Urinary bladder (tissue), 4 donors: ENCODE data around the gene LARP1. TPM values are rescaled to one million over a fixed set of nuclear protein-coding genes. Genes with fewer than 3 reads are reported as not detected.

Source experiments
- DNase-seq: peaks from one replicate; pipeline ENCODE4 v3.0.0-alpha.2; 2015; ENCODE audit errors: extremely low spot score
- H3K27ac ChIP-seq: one replicate; pipeline ENCODE4 v1.5.1; 2013; ENCODE audit warnings: low read depth, mild to moderate bottlenecking, moderate library complexity
- H3K36me3 ChIP-seq: one replicate; pipeline ENCODE4 v1.6.1; 2013; ENCODE audit warnings: mild to moderate bottlenecking, moderate library complexity; ENCODE audit not compliant: insufficient read depth
- H3K4me1 ChIP-seq: one replicate; pipeline ENCODE4 v1.6.1; 2013; ENCODE audit warnings: mild to moderate bottlenecking, moderate library complexity; ENCODE audit not compliant: insufficient read depth
- H3K4me3 ChIP-seq: one replicate; pipeline ENCODE4 v1.5.1; 2013; ENCODE audit warnings: low read depth, low read length
- WGBS: extraction: QIAGEN DNeasy Blood & Tissue Kit; methylation state at CpG from one replicate; pipeline ENCODE4 v1.1.7; 2013; 5-methylcytosine and 5-hydroxymethylcytosine counted together
- polyA plus RNA-seq: library from polyadenylated mRNA; stranded (reverse); fragments of 200-250 nt; gene quantifications from one replicate; pipeline ENCODE4 v1.2.3, GENCODE V29; 2013
- total RNA-seq: library from RNA; depleted of rRNA; stranded (reverse); fragments of >200 nt; gene quantifications from one replicate; pipeline ENCODE4 v1.2.3, GENCODE V29; 2014
- donor health status: healthy with polysubstance abuse.
- donor health status: healthy.

Gene LARP1
- total and polyA plus RNA-seq, 2 donors = 30.8 to 50.0 TPM

DNA sequence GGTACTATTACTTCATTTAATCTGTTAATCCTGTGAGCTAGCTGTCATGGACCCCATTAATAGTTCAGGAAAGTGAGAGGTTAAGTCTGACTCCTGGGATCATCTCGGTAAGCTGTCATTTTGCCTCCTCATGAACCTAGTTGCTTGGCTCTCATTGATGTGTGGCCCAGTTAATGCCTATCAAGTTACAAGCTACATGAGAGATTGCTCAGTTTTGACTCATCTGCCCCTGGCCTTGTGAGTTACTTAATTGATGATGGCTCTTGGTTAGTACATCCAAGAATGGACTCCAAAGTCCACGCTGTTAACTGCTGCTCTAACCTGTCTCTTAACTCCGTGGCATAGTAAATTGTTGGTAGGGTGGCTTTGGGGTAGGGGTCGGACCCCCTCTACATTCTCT lies 23.9 kb downstream of the LARP1 start:
- no peak for DNase-seq
- Histone ChIP-seq H3K4me1 (no peaks in the 10 kb centered on the region), H3K27ac (no peak overlapping the region), H3K36me3 (no peaks in the 10 kb centered on the region), H3K4me3 (no peak overlapping the region)
- 91% methylated on average over 4 of the region's 4 CpGs for WGBS

DNA sequence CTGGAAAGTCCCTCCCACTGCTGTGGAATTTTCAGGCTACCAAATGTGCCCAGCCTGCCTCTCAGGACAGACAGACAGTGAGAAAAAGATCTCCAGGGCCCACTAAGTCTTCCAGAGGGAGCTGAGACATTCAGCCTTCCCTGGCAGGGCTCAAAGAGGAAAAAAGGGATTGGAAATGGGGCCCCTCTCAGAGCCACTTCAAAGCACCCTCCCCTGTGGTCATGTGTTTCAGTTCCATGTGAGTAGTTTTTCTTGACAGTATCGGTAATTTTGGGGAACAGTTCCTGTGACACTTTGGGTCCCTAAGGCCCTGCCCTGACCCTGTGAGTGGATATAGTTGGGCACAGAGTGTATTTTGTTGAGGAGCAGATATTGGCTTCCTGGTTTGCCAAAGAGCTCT lies 25.0 kb downstream of the LARP1 start:
- 92% methylated on average over 1 of the region's 1 CpG for WGBS
- no peaks in the 10 kb centered on the region for H3K4me1 ChIP-seq

DNA sequence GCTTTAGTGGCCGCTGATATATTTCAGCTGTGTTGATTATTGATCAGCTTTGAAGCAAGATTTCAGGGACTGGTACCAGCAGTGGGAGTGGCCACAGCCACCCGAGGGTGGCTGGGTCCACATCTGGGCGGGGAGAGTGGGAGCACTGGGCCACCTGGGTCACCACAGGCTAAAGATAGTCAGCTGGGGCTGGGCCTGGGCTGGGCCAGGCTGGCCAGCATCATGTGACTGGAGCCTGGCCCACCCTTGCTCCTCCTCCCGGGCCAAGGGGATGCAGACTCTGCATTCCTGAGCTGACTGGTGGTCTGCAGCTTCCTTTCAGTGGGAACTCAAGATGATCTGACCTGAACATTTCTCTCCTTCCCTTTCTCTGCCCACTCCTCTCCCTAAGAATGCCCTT lies 27.1 kb downstream of the LARP1 start:
- WGBS = 58% methylated on average over 4 of the region's 4 CpGs
- H3K4me3 ChIP-seq = no peak overlapping the region

More for the DNA sequence above, 25.0 kb downstream of the LARP1 start:
- no peak overlapping the region for H3K27ac ChIP-seq
- DNase-seq = no peak
- no peaks in the 10 kb centered on the region for H3K36me3 ChIP-seq
- no peak overlapping the region for H3K4me3 ChIP-seq

DNA sequence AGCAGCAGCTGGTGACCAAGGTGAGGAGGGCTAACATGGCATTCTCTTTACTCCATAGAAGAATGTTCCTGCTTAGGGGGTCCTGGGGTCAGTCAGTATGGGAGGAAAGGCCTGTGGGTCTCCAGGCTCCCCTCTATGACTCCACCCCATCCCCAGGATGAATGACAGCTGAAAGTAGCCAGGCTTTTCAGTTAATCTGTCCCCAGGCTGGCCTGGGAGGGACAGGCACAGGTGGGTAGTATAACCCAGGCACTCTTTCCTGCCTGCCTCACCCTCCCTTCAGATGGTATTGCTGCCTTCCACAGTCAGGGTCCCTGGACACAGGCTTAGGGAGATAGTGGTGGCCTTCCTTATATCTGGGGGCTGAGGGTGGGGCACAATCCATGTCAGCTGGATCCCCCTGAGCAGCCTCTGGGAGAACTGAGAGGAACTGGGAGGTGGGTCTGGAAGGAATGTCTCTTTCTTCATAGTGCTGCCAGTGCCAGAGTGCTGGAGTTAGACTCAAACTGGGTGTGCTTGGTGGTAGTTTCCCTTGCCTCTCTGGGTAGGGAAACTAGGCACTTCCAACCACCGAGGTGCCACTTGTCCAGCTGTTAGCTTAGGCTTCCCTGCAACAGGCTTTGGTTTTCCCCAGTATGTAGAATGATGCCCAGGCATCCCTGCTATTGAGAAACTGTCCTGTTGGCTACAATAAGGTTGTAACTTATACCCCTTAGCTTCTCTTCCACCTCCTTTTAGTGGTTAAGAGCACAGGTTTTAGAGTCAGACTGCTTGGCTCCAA lies 27.8 kb downstream of the LARP1 start:
- H3K4me3 ChIP-seq = no peak overlapping the region
- H3K27ac ChIP-seq = no peak overlapping the region
- H3K36me3 ChIP-seq = no peaks in the 10 kb centered on the region
- peaks cover 3% of the 10 kb centered on the region for H3K4me1 ChIP-seq
- 76% methylated on average over 1 of the region's 1 CpG for WGBS
- DNase-seq = no peak

More for the DNA sequence above, 27.1 kb downstream of the LARP1 start:
- peaks cover 3% of the 10 kb centered on the region for H3K4me1 ChIP-seq
- no peaks in the 10 kb centered on the region for H3K36me3 ChIP-seq
- H3K27ac ChIP-seq = no peak overlapping the region
- no peak for DNase-seq

DNA sequence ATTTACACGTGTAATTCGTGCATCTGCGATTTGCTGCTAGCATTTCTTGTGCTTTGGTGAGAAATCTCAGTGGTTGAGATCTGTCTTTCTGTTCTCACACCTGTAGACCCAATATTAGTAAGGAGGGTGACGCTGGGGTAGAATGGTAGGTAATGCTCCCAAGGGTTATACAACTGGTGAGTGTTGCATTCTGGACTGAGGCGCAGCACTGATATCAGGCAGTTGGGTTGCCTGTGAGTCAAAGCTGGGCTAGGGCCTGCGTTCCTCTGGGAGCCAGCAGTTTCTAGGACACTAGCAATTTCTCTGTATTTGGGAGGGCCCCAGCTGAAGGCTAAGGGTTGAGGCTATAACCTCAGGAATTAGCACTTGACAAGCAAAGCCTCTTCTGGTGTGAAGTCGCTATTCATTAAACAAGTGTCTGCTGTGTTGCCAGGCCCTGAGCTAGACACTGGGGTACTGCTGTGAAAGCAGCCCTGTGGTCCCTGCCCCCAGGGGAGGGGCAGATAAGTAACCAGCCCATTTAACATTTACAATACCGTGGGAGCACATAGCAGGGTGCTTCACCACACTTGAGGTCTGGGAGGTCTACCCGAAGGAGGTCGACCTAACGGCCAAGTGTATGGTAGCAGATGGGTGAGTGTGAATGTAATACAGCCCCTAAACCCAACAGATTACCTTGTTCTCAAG lies 28.7 kb downstream of the LARP1 start:
- peaks cover 3% of the 10 kb centered on the region for H3K4me1 ChIP-seq
- H3K4me3 ChIP-seq = no peak overlapping the region
- whole genome bisulfite sequencing = 73% methylated on average over 11 of the region's 11 CpGs
- no peak overlapping the region for H3K27ac ChIP-seq
- no peaks in the 10 kb centered on the region for H3K36me3 ChIP-seq
- DNase-seq = no peak

DNA sequence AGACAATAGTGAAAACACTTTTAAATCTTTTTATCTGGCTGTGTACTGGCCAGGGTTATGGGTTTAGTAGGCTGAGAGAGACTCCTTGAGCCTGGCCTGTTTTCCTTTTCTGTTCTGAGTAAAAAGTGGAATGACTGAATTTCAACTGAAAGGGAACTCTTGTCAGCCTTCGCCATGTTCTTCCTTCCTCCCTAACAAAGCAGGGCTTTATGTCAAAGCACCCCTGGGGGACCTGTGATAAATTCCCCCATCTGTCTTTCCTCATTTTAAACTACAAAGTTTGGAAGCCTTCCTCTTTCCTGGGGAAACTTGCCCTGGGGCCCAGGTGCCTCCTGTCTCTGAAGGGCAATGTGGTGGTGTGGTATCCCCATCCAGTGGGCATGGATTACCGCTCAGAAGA lies 29.7 kb downstream of the LARP1 start:
- WGBS = 86% methylated on average over 2 of the region's 2 CpGs

DNA sequence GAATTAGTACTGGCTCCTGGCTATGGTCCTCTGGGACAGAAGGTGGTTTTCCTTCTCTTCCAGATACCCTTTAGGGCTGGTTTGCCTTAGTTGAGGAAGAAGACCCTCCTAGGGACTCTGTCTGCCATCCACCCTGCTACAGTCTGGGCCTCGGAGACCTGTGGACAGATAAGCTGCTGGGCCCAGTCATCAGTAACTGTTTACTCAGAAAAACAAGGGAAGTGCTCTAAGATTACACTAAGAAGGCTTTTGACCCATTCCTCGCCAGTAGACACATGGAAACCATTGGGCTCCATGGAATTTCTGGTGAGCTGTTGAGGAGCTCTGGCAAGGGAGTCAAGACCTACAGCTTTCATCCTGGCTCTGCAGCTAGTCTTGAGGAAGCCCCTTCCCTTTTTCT lies 31.2 kb downstream of the LARP1 start:
- H3K4me1 ChIP-seq = peaks cover 3% of the 10 kb centered on the region
- no peaks in the 10 kb centered on the region for H3K36me3 ChIP-seq
- no peak overlapping the region for H3K27ac ChIP-seq
- WGBS = 53% methylated on average over 2 of the region's 2 CpGs
- no peak overlapping the region for H3K4me3 ChIP-seq
- DNase-seq = no peak

More for the DNA sequence above, 29.7 kb downstream of the LARP1 start:
- H3K27ac ChIP-seq = no peak overlapping the region
- DNase-seq = no peak
- no peaks in the 10 kb centered on the region for H3K36me3 ChIP-seq
- H3K4me3 ChIP-seq = no peak overlapping the region
- peaks cover 3% of the 10 kb centered on the region for H3K4me1 ChIP-seq

DNA sequence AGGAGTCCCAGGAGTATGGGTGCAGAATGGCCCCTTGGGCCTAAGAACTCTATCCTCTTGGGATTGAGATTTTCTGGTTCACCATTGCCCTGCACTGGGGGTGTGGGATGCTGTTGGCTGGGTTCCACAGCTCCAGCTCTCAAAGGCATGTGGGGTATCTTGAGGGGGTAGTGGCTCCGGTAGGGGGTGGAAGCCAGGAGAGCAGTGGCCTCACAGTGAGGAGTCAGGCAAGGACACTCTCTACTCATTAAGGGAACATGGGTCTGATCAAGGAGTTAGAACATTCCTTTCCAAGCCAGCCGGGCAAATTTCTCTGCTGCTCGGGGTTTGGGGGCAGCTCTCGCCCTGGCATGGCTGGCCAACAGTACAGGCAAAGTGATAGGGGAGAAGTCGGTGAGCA lies 33.0 kb downstream of the LARP1 start:
- Histone ChIP-seq H3K4me3 (no peak overlapping the region), H3K27ac (no peak overlapping the region), H3K4me1 (peaks cover 3% of the 10 kb centered on the region), H3K36me3 (no peaks in the 10 kb centered on the region)
- WGBS = 73% methylated on average over 5 of the region's 5 CpGs
- no peak for DNase-seq

DNA sequence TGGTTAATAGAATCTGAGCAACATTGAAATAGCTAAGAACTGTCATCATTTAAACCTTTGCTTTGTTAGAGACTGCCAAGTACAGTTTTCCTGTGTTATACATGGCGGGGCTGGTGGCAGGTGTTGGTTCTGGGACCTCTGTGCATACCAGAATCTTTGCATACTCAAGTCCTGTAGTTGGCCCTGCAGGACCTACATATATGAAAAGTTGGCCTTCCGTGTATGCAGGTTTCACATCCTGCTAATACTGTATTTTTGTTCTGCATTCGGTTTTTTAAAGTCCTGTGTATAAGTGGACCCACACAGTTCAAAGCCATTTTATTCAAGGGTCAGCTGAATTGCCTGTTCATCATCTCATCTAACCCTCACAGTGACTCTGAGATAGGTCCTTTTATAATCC lies 36.4 kb downstream of the LARP1 start:
- Histone ChIP-seq H3K4me1 (peaks cover under 1% of the 10 kb centered on the region), H3K4me3 (no peak overlapping the region), H3K36me3 (peaks cover 1% of the 10 kb centered on the region), H3K27ac (no peak overlapping the region)
- no peak for DNase-seq
- 84% methylated on average over 3 of the region's 3 CpGs for WGBS

DNA sequence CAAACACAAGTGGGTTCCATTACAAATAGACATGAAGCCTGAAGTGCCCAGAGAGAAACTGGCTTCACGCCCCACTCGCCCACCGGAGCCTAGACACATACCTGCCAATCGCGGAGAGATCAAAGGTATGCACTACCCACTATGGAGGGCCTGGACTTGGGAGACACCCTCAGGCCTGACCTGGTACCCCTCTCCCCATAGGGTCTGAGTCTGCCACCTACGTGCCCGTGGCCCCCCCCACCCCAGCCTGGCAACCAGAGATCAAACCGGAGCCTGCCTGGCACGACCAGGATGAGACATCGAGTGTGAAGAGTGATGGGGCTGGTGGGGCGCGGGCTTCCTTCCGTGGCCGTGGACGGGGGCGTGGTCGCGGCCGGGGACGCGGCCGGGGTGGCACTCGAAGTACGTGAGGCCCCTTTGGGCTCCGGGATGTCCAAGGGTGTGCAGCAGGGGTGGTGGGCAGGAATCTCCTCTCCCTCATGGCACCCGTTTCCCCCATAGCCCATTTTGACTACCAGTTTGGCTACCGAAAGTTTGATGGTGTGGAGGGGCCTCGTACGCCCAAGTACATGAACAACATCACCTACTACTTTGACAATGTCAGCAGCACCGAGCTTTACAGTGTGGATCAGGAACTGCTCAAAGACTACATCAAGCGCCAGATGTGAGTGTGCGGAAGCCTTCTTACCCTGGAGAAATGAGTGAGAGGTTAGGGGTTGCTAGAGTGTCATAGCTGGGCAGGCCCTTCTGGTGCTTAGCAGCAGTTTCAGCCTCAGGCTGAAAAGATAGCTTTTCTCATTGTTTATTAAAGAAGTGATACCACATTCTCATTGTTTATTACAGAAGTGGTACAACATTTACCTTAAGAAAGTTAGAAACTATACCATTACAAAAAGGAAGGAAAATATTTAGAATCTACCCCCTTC lies 38.7 kb downstream of the LARP1 start:
- DNase-seq = no peak
- Histone ChIP-seq H3K27ac (no peak overlapping the region), H3K4me3 (no peak overlapping the region), H3K4me1 (no peaks in the 10 kb centered on the region), H3K36me3 (peaks cover 1% of the 10 kb centered on the region)
- WGBS = 86% methylated on average over 32 of the region's 32 CpGs

DNA sequence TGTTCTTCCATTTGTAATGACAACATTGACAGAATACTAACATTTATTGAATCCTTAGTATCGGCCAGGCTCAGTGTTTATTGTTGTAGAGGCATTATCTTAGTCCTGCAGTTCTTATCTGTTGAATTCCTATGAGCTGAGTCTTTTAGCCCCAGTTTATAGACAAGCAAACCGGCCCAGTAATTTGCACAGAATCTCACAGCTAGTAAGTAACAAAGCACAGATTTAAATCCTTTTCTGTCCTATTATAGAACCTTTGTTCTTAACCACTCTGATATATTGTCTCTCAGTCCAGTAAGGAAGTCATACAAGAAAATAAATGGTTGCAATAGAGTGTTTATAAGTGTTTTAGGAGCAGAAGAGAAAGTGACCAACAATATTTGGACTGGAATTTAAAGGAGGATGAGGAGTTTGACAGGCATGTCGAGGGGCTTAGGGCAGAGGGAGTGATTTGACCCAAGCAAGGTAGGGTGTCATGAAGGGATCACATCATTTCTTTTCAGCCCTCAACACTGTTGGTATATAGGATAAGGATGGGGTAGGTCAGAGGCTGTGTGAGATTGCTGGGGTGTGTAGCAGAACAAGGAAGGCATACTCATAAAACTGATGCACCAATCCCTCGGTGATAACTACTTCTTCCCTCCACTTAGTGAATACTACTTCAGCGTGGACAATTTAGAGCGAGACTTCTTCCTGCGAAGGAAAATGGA lies 39.5 kb downstream of the LARP1 start:
- no peak for DNase-seq
- H3K4me3 ChIP-seq = no peak overlapping the region
- peaks cover 1% of the 10 kb centered on the region for H3K36me3 ChIP-seq
- no peaks in the 10 kb centered on the region for H3K4me1 ChIP-seq
- no peak overlapping the region for H3K27ac ChIP-seq
- 47% methylated on average over 7 of the region's 7 CpGs for WGBS

DNA sequence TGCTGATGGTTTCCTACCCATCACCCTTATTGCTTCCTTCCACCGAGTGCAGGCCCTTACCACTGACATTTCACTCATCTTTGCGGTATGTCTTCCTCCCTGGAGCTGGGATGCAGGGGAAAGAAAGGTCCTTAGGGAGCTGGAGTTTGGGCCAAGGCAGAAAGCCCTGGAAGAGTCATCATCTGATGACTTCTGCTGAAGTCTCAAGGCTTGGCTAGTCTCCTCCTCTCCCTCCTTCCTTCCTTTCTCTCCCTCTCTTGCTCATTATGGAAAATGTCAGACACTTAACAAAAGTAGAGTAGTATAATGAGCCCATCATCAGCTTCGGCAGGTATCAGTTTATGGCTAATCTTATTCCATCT lies 40.0 kb downstream of the LARP1 start:
- H3K27ac ChIP-seq = no peak overlapping the region
- DNase-seq = no peak
- 69% methylated on average over 3 of the region's 3 CpGs for WGBS
- peaks cover 1% of the 10 kb centered on the region for H3K36me3 ChIP-seq
- H3K4me3 ChIP-seq = no peak overlapping the region
- no peaks in the 10 kb centered on the region for H3K4me1 ChIP-seq

DNA sequence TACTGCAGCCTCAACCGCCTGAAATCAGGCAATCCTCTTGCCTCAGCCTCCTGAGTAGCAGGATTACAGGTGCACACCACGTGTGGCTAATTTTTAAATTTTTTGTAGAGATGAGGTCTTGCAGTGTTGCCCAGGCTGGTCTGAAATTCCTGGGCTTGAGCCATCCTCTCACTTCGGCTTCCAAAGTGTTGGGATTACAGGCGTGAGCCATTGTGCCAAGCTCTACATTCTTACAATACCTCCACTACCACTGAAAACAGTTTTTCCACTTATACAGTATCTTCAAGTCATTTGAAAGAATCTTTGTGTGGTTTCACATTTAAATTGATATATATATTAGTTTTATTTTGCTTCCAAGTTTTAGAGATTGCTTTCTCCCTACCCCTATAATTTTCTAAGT lies 42.6 kb downstream of the LARP1 start:
- 71% methylated on average over 4 of the region's 4 CpGs for WGBS
- Histone ChIP-seq H3K4me1 (no peaks in the 10 kb centered on the region), H3K27ac (no peak overlapping the region), H3K36me3 (peaks cover 7% of the 10 kb centered on the region), H3K4me3 (no peak overlapping the region)
- no peak for DNase-seq
